Stomach smooth muscle (tissue), 2 donors: ENCODE results near the gene PTGES2.

Source experiments
- H3K27ac ChIP-seq: one replicate; pipeline ENCODE4 v1.7.0; 2013; ENCODE audit warnings: mild to moderate bottlenecking, low read length, inconsistent platforms
- H3K27me3 ChIP-seq, 2 donors: one replicate each; pipeline ENCODE4 v1.7.0; 2013; ENCODE audit warnings: low read length in 2 of 2; ENCODE audit not compliant: insufficient read depth in 2 of 2, control insufficient read depth in 1 of 2
- H3K36me3 ChIP-seq, 2 donors: one replicate each; pipeline ENCODE4 v1.7.0; 2013; ENCODE audit warnings: low read length in 2 of 2; ENCODE audit not compliant: control insufficient read depth in 2 of 2, insufficient read depth in 2 of 2
- H3K4me1 ChIP-seq: one replicate; pipeline ENCODE4 v1.7.0; 2013; ENCODE audit warnings: low read length; ENCODE audit not compliant: control insufficient read depth, insufficient read depth
- H3K4me3 ChIP-seq, 2 donors: one replicate each; pipeline ENCODE4 v1.7.0; 2013; ENCODE audit warnings: low read length in 2 of 2
- H3K9ac ChIP-seq, 2 donors: one replicate each; pipeline ENCODE4 v1.7.0; 2013; ENCODE audit warnings: low read length in 2 of 2, mild to moderate bottlenecking in 1 of 2
- H3K9me3 ChIP-seq, 2 donors: one replicate each; pipeline ENCODE4 v1.7.0; 2013; ENCODE audit warnings: low read length in 2 of 2; ENCODE audit not compliant: control insufficient read depth in 2 of 2
- donor health status: healthy.
- donor health status: Pancreatic carcinoma.

Gene PTGES2

DNA sequence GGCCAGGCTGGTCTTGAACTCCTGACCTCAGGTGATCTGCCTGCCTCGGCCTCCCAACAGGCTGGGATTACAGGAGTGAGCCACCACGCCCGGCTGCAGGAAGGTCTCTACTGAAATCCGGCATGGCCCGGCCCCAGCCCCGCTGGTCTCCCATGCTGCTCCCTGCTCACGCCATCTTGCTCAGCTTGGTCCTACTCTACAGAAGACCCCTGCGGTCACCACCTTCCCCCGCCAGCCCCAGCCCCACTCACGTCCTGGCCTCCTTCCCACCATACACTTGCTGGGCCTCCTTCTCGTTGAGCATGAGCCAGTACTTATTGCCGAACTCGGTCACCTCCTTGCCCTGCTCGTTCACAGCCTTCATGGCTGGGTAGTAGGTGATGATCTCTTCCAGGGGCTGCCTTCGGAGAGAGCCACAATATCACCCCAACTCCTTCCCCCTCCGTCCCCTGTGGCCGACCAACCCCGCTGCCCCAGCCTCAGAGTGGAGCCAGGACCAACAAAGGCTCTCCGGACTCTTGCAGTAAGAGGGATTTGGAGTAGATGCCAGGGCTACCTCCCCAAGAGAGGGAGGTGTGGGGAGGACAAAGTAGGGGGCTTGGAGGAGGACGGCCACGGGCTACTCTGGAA is 4.0 kb downstream of the PTGES2 start:
- H3K4me3 ChIP-seq = no peak overlapping the region
- H3K27me3 ChIP-seq = no peaks in the 10 kb centered on the region
- no peak overlapping the region for H3K27ac ChIP-seq
- H3K9me3 ChIP-seq = no peaks in the 10 kb centered on the region
- no peak overlapping the region for H3K9ac ChIP-seq
- peaks cover 6 to 7% of the 10 kb centered on the region in 2 donors for H3K36me3 ChIP-seq
- peaks cover 26% of the 10 kb centered on the region for H3K4me1 ChIP-seq

DNA sequence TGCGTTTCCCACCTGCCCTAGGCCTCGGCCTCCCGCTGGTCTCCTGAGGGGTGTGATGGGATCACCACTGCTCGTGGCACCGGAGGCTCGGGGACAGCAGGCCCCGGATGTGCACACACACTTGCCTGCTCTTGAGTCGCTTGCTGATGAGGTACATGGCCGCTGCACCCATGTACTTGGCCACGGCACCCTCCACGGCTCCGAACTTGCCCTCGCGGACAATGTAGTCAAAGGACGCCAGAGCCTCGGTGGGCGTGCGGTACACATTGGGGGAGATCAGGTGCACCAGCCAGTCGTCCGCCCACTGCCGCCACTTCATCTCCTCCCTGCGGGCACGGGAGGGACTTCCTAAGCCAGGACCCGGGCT is 4.7 kb downstream of the PTGES2 start:
- Histone ChIP-seq H3K4me3 (no peak overlapping the region), H3K27ac (no peak overlapping the region), H3K36me3 (peaks cover 6 to 7% of the 10 kb centered on the region in 2 donors), H3K4me1 (peaks cover 31% of the 10 kb centered on the region), H3K27me3 (no peaks in the 10 kb centered on the region), H3K9me3 (no peaks in the 10 kb centered on the region), H3K9ac (no peak overlapping the region)

DNA sequence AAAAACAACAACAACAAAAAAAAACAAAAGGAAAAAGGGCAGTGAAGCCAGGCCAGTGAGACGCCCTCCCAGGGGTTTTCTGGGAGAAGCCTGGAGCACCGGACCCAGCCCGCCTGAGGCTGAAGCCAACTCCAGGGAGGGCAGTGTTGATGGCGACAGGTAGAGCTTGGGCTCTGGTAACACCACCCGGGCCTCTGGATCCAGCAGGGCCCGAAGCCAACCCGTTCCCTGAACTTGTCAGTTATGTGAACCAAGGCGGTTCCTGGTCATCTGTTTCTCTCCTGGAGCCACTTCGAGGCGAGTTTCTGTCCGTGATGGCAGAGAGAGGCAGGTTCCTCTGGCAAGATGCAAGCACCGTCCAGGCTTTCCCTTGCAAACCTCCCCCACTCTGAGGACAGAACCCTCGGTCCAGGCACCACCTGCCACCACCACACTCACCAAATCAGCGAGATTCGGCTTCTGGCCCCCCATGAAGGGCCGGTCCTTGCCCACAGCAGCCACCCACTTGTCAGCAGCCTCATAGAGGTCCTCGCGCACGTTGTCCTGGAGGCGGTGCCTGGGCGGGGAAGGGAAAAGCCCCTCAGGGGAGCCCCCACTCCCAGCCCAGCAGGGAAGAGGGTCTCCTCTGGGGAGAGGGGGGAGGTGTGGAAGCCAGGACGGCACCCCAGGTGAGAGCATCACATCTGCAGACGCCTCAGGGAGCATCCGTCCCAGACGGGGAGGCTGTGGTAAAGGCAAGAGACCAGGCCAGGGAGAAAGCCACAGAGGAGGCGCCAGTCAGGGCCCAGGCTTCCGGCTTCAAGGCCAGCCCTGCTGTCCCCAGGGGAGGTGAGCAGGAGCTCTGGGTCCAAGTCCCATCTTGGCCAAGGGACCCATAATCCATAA is 5.4 kb downstream of the PTGES2 start:
- no peak overlapping the region for H3K4me3 ChIP-seq
- peaks cover 6 to 7% of the 10 kb centered on the region in 2 donors for H3K36me3 ChIP-seq
- H3K4me1 ChIP-seq = peaks cover 31% of the 10 kb centered on the region
- no peak overlapping the region for H3K9ac ChIP-seq
- no peaks in the 10 kb centered on the region for H3K9me3 ChIP-seq
- no peaks in the 10 kb centered on the region for H3K27me3 ChIP-seq
- no peak overlapping the region for H3K27ac ChIP-seq

DNA sequence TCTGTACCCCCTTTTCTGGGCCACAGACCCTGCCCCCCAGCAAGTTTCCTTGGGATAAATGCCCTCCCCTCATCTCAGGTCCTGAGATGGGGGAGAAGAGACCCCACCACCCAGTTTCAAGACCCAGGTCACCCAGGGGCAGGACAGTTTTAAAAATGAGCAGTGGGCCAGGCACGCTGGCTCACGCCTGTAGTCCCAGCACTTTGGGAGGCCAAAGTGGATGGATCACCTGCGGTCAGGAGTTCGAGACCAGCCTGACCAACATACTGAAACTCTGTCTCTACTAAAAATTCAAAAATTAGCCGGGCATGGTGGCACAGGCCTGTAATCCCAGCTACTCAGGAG is 6.1 kb downstream of the PTGES2 start:
- Histone ChIP-seq H3K36me3 (peaks cover 6 to 7% of the 10 kb centered on the region in 2 donors), H3K27ac (no peak overlapping the region), H3K9me3 (no peaks in the 10 kb centered on the region), H3K27me3 (no peaks in the 10 kb centered on the region), H3K4me1 (peaks cover 25% of the 10 kb centered on the region), H3K9ac (no peak overlapping the region), H3K4me3 (no peak overlapping the region)

DNA sequence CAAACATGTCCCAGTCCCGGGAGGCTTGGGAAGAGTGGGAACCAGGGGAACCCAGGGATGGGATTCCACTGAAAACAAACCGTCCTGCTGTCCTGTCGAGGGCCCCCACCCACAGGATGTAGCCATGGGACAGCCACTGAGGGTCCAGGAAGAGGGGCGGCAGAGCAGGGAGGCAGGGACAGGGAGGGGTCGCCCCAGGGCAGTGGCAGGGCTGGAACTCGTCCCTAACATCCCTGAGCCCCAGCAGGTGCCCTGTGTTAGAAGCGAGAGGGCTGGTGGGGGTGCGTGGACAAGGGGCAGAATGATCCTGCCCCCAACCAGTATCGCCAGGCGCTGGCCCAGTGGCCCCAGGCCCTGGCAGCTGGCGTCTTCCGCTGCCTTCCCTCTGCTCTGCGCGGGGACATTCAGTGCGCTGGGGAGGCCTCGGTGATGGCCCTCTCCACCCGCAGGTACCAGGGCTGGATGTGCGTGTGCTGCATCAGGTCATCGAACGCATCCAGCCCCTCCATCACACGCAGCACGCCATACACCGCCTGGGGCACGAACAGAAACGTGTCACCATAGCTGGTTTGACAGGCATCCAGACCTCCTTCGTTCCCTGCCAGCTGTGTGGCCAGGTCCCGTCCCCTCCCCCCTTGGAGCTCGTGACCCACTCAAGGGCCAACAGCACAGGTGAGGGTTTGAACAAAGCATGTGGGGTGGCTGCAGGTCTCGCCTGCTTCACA is 6.6 kb downstream of the PTGES2 start:
- no peaks in the 10 kb centered on the region for H3K9me3 ChIP-seq
- peaks cover 6 to 7% of the 10 kb centered on the region in 2 donors for H3K36me3 ChIP-seq
- peaks cover 19% of the 10 kb centered on the region for H3K4me1 ChIP-seq
- no peak overlapping the region for H3K27ac ChIP-seq
- no peak overlapping the region for H3K4me3 ChIP-seq
- H3K9ac ChIP-seq = no peak overlapping the region
- H3K27me3 ChIP-seq = no peaks in the 10 kb centered on the region

GRCh38 chr9:128120061-128120740 is 7.3 kb downstream of the PTGES2 start:
- Histone ChIP-seq H3K9me3 (no peaks in the 10 kb centered on the region), H3K4me1 (peaks cover 12% of the 10 kb centered on the region), H3K9ac (no peak overlapping the region), H3K36me3 (peaks cover 6 to 9% of the 10 kb centered on the region in 2 donors), H3K4me3 (no peak overlapping the region), H3K27me3 (no peaks in the 10 kb centered on the region), H3K27ac (no peak overlapping the region)

- Histone ChIP-seq H3K4me3 (no peak overlapping the region), H3K9ac (no peak overlapping the region), H3K9me3 (no peaks in the 10 kb centered on the region), H3K36me3 (peaks cover 6 to 8% of the 10 kb centered on the region in 2 donors), H3K27ac (no peak overlapping the region), H3K27me3 (no peaks in the 10 kb centered on the region), H3K4me1 (peaks cover 8% of the 10 kb centered on the region)
Measured at GRCh38 chr9:128118971-128119665, 8.4 kb downstream of the PTGES2 start.

DNA sequence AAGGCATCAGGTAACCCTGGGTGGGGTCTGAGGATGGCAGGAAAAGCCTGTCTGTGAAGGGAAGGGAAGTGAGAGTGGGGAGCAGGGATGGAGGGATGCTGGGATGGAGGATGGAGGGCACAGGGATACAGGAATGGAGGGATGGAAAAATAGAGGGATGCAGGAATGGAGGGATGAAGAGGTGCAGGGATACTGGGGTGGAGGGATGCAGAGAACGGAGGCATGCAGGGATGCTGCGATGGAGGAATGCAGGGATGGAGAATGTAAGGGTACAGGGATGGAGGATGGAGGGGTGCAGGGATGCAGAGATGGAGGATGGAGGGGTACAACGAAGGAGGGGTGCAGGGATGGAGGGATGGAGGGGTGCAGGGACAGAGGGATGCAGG is 9.1 kb downstream of the PTGES2 start:
- H3K4me1 ChIP-seq = peaks cover 8% of the 10 kb centered on the region

DNA sequence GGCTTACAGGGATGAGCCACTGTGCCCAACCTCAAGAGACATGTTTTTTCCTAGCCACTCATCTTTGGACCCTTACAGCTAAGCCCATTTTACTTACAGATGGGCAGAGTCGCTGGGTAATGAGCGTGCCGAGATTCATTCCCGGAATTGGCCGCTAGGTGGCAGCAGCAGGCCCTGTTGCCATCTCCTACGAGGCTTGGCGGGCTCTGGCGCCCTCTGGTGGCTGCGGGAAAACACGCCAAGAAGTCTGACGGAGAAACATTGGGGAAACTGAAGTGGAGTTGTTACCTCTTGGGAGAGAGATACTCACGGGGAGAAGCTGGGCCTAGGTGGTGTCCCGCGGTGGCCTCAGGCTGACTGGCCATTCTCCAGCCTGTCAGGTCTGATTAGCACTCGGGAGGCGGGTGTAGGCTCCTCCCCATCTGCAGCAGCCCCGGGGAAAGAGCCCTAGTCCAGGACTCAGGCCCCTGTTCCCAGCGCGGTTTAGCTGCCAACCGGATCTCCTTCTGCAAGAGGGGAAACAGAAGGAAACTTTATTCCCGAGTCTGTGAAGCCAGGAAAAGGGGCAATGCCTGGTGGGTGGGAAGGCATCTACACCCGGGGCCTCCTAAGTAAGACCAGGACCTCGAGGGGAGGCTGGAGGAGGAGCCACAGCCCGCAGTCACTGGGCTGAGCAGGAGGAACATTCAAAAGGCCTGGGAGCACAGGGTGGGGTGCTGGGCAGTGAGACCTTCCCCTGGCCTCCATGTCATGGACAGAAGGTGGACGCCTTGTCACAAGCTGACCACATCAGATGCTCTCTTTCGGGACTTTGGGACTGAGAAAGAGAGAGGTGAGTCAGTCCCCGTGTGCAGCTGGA is 9.7 kb downstream of the PTGES2 start:
- Histone ChIP-seq H3K4me1 (peaks cover 8% of the 10 kb centered on the region), H3K36me3 (peaks cover 6 to 9% of the 10 kb centered on the region in 2 donors), H3K4me3 (peak overlapping the region in 1 of 2 donors; percentile 29), H3K9me3 (no peaks in the 10 kb centered on the region), H3K27me3 (no peaks in the 10 kb centered on the region), H3K9ac (no peak overlapping the region), H3K27ac (no peak overlapping the region)

More for the DNA sequence above, 9.1 kb downstream of the PTGES2 start:
- H3K9ac ChIP-seq = no peak overlapping the region
- H3K27ac ChIP-seq = no peak overlapping the region
- H3K27me3 ChIP-seq = no peaks in the 10 kb centered on the region
- H3K36me3 ChIP-seq = peaks cover 6 to 10% of the 10 kb centered on the region in 2 donors
- no peak overlapping the region for H3K4me3 ChIP-seq
- no peaks in the 10 kb centered on the region for H3K9me3 ChIP-seq
